Neural cell (in vitro differentiated cells): Measurements from ENCODE around the gene TXNDC2. TPM values are rescaled to one million over a fixed set of nuclear protein-coding genes. Genes with fewer than 3 reads are reported as not detected.

Experiments
- H2AFZ ChIP-seq: fragments of 200-600, 300-800 bp; sonication (generic), shearing (Covaris generic); 2 replicates; pipeline ENCODE4 v1.6.0; 2014; ENCODE audit warnings: low read depth, mild to moderate bottlenecking, antibody characterized with exemption, low read length, moderate library complexity
- H3F3A ChIP-seq: fragments of 200-600 bp; shearing (Covaris generic); 2 replicates; pipeline ENCODE4 v1.6.1; 2016; ENCODE audit warnings: mild to moderate bottlenecking, moderate library complexity, mixed read lengths, antibody characterized with exemption, low read length; ENCODE audit not compliant: insufficient read depth, poor library complexity, severe bottlenecking
- H3K27ac ChIP-seq: fragments of 200-600, 300-800 bp; sonication (generic), shearing (Covaris generic); 2 replicates; pipeline ENCODE4 v1.5.1; 2014; ENCODE audit warnings: mild to moderate bottlenecking, low read length, moderate library complexity
- H3K27me3 ChIP-seq: fragments of 300-800, 200-600 bp; sonication (generic), shearing (Covaris generic); 2 replicates; pipeline ENCODE4 v1.6.0; 2014; ENCODE audit warnings: mild to moderate bottlenecking, low read depth, low read length, moderate library complexity; ENCODE audit not compliant: insufficient read depth
- H3K36me3 ChIP-seq: fragments of 300-800, 200-600 bp; sonication (generic), shearing (Covaris generic); 2 replicates; pipeline ENCODE4 v1.5.1; 2014; ENCODE audit warnings: mild to moderate bottlenecking, antibody characterized with exemption, low read length, moderate library complexity; ENCODE audit not compliant: insufficient read depth
- H3K4me2 ChIP-seq: fragments of 300-800, 200-600 bp; sonication (generic), shearing (Covaris generic); 2 replicates; pipeline ENCODE4 v1.6.0; 2014; ENCODE audit warnings: mild to moderate bottlenecking, low read length
- H3K4me3 ChIP-seq: fragments of 300-800, 200-600 bp; sonication (generic), shearing (Covaris generic); 2 replicates; pipeline ENCODE4 v1.5.1; 2014; ENCODE audit warnings: mild to moderate bottlenecking, low read length, moderate library complexity
- H3K79me2 ChIP-seq: fragments of 200-600 bp; shearing (Covaris generic); replicated peaks from 2 replicates; pipeline ENCODE4 v1.6.0; 2014; ENCODE audit warnings: mild to moderate bottlenecking, low read length, moderate library complexity; ENCODE audit not compliant: insufficient read depth
- H3K9ac ChIP-seq: fragments of 300-800, 200-600 bp; sonication (generic), shearing (Covaris generic); 2 replicates; pipeline ENCODE4 v1.6.1; 2016; ENCODE audit warnings: mild to moderate bottlenecking, low read length, mixed read lengths
- H3K9me2 ChIP-seq: fragments of 200-600 bp; shearing (Covaris generic); 2 replicates; pipeline ENCODE4 v1.6.1; 2016; ENCODE audit warnings: mild to moderate bottlenecking, low read length, mixed read lengths; ENCODE audit not compliant: insufficient read depth
- H3K9me3 ChIP-seq: fragments of 200-600, 300-800 bp; sonication (generic), shearing (Covaris generic); 2 replicates; pipeline ENCODE4 v1.6.1; 2016; ENCODE audit warnings: mild to moderate bottlenecking, mixed run types, low read length, moderate library complexity, mixed read lengths
- H4K20me1 ChIP-seq: fragments of 200-600 bp; shearing (Covaris generic); 2 replicates; pipeline ENCODE4 v1.6.1; 2016; ENCODE audit warnings: mild to moderate bottlenecking, mixed run types; ENCODE audit not compliant: insufficient read depth
- EP300 ChIP-seq: fragments of 450-650 bp; conservative IDR thresholded peaks from 2 replicates; pipeline ENCODE4 v1.6.1; 2014; ENCODE audit warnings: antibody characterized with exemption, mild to moderate bottlenecking, moderate library complexity; ENCODE audit not compliant: poor library complexity, severe bottlenecking
- EZH2 ChIP-seq: fragments of 200-600, 300-800 bp; shearing (Covaris generic), sonication (generic); IDR thresholded peaks from 2 replicates; pipeline ENCODE4 v1.6.1; 2014; ENCODE audit warnings: antibody characterized with exemption, low read length, borderline replicate concordance, mild to moderate bottlenecking; ENCODE audit not compliant: insufficient read depth, poor library complexity, severe bottlenecking
- MXI1 ChIP-seq: fragments of 450-650 bp; conservative IDR thresholded peaks from 2 replicates; pipeline ENCODE4 v1.6.1; 2014; ENCODE audit warnings: antibody characterized with exemption, mild to moderate bottlenecking; ENCODE audit not compliant: poor library complexity, severe bottlenecking
- POLR2AphosphoS5 ChIP-seq: IDR thresholded peaks from 2 replicates; pipeline ENCODE4 v1.6.1; 2012
- RAD21 ChIP-seq: fragments of 450-650 bp; conservative IDR thresholded peaks from 2 replicates; pipeline ENCODE4 v1.6.1; 2014; ENCODE audit warnings: antibody characterized with exemption, mild to moderate bottlenecking, moderate library complexity
- SMC3 ChIP-seq: fragments of 450-650 bp; conservative IDR thresholded peaks from 2 replicates; pipeline ENCODE4 v1.6.1; 2014; ENCODE audit warnings: antibody characterized with exemption, mild to moderate bottlenecking, moderate library complexity; ENCODE audit not compliant: poor library complexity
- TAF1 ChIP-seq: IDR thresholded peaks from 2 replicates; pipeline ENCODE4 v1.6.1; 2012; ENCODE audit warnings: low read depth
- polyA plus RNA-seq: library from polyadenylated mRNA; depleted of rRNA; stranded (reverse); fragments of >200 nt; gene quantifications from 2 replicates; pipeline ENCODE4 v1.2.3, GENCODE V29; 2014
- TF ChIP-seq, protein P1 (sequence below): fragments of 450-650 bp; IDR thresholded peaks from 2 replicates; pipeline ENCODE4 v1.5.1; 2014; ENCODE audit warnings: antibody characterized with exemption, mild to moderate bottlenecking, moderate library complexity; ENCODE audit not compliant: poor library complexity, severe bottlenecking
- TF ChIP-seq, protein P2 (sequence below): IDR thresholded peaks from 2 replicates; pipeline ENCODE4 v1.6.1; 2012; ENCODE audit warnings: borderline replicate concordance

The TXNDC2 gene
- polyA plus RNA-seq, 1 donor from 2014 or later = 0.41 TPM

DNA sequence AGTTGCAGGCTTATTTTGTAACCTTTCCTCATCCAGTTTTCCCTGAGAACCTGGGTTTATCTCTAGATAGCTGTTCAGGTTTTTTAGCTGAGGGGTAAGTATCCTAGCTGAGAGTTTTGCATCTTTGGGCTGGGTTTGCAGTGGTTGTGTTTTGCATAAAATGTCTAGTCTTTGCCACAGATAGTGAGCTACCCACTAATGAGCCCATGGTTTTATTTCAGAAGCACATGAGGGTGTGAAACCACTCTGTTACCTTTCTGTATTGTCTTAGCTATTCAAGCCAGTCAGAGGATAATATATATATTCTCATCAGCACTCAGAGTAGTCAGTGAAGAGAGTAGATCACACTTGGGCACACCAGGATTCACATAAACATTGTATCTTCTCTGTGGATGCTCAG lies 24.6 kb upstream of the TXNDC2 start:
- Histone ChIP-seq H3K36me3 (no peaks in the 10 kb centered on the region), H2AFZ (no peak overlapping the region), H3K4me3 (no peak overlapping the region), H3K27me3 (no peaks in the 10 kb centered on the region), H3K9ac (no peak overlapping the region), H3K79me2 (no peaks in the 10 kb centered on the region), H3K27ac (no peak overlapping the region), H4K20me1 (no peaks in the 10 kb centered on the region), H3F3A (no peaks in the 10 kb centered on the region), H3K9me2 (no peaks in the 10 kb centered on the region), H3K9me3 (no peaks in the 10 kb centered on the region), H3K4me2 (no peak overlapping the region)
- TF ChIP-seq TAF1 (no peak), SMC3 (no peak), MXI1 (no peak), RAD21 (no peak), POLR2AphosphoS5 (no peak), EP300 (no peak), EZH2 (no peak)
- TF ChIP-seq, protein P1, sequence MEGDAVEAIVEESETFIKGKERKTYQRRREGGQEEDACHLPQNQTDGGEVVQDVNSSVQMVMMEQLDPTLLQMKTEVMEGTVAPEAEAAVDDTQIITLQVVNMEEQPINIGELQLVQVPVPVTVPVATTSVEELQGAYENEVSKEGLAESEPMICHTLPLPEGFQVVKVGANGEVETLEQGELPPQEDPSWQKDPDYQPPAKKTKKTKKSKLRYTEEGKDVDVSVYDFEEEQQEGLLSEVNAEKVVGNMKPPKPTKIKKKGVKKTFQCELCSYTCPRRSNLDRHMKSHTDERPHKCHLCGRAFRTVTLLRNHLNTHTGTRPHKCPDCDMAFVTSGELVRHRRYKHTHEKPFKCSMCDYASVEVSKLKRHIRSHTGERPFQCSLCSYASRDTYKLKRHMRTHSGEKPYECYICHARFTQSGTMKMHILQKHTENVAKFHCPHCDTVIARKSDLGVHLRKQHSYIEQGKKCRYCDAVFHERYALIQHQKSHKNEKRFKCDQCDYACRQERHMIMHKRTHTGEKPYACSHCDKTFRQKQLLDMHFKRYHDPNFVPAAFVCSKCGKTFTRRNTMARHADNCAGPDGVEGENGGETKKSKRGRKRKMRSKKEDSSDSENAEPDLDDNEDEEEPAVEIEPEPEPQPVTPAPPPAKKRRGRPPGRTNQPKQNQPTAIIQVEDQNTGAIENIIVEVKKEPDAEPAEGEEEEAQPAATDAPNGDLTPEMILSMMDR = no peak
- TF ChIP-seq, protein P2, sequence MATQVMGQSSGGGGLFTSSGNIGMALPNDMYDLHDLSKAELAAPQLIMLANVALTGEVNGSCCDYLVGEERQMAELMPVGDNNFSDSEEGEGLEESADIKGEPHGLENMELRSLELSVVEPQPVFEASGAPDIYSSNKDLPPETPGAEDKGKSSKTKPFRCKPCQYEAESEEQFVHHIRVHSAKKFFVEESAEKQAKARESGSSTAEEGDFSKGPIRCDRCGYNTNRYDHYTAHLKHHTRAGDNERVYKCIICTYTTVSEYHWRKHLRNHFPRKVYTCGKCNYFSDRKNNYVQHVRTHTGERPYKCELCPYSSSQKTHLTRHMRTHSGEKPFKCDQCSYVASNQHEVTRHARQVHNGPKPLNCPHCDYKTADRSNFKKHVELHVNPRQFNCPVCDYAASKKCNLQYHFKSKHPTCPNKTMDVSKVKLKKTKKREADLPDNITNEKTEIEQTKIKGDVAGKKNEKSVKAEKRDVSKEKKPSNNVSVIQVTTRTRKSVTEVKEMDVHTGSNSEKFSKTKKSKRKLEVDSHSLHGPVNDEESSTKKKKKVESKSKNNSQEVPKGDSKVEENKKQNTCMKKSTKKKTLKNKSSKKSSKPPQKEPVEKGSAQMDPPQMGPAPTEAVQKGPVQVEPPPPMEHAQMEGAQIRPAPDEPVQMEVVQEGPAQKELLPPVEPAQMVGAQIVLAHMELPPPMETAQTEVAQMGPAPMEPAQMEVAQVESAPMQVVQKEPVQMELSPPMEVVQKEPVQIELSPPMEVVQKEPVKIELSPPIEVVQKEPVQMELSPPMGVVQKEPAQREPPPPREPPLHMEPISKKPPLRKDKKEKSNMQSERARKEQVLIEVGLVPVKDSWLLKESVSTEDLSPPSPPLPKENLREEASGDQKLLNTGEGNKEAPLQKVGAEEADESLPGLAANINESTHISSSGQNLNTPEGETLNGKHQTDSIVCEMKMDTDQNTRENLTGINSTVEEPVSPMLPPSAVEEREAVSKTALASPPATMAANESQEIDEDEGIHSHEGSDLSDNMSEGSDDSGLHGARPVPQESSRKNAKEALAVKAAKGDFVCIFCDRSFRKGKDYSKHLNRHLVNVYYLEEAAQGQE = no peak

DNA sequence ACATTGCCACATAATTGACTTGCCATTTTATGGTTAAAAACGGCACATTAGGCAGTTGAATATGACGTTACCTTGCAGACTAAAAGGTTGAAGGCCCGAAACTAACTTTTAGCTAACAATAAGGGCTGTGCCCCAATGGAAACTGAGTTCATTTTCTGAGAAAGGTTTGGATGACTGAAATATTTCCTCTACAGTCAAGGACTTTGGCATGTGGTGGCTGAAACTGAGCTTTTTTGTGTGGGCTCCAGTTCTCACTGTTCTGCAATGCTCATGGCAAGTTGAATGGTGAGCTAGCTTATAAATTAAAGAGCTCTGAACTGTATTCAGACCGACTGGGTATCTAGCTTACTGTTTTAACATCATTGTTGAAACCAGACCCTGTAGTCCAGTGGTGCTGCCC lies 23.8 kb upstream of the TXNDC2 start:
- Histone ChIP-seq H3K9me2 (no peaks in the 10 kb centered on the region), H3K4me2 (no peak overlapping the region), H3K9me3 (no peaks in the 10 kb centered on the region), H3K27ac (peak overlapping the region; percentile 14), H3K4me3 (peak overlapping the region; percentile 29), H4K20me1 (no peaks in the 10 kb centered on the region), H3F3A (no peaks in the 10 kb centered on the region), H3K36me3 (no peaks in the 10 kb centered on the region), H3K27me3 (no peaks in the 10 kb centered on the region), H2AFZ (no peak overlapping the region), H3K79me2 (no peaks in the 10 kb centered on the region), H3K9ac (no peak overlapping the region)
- no peak for TF ChIP-seq MXI1
- TF ChIP-seq SMC3 = no peak
- TF ChIP-seq, protein P2 = no peak
- TF ChIP-seq, protein P1 = no peak
- no peak for TF ChIP-seq POLR2AphosphoS5
- no peak for TF ChIP-seq RAD21
- TF ChIP-seq EP300 = no peak
